22Rv1 (cell line): ENCODE results near the gene IQCM.

Source experiments
- ZFX ChIP-seq: fragments of 450-650 bp; IDR thresholded peaks from 2 replicates; pipeline ENCODE4 v1.6.1; 2017; ENCODE audit warnings: antibody characterized with exemption, borderline replicate concordance
- TF ChIP-seq, protein P1 (sequence below): fragments of 450-650 bp; IDR thresholded peaks from 2 replicates; pipeline ENCODE4 v1.5.1; 2017; ENCODE audit warnings: mild to moderate bottlenecking

DNA sequence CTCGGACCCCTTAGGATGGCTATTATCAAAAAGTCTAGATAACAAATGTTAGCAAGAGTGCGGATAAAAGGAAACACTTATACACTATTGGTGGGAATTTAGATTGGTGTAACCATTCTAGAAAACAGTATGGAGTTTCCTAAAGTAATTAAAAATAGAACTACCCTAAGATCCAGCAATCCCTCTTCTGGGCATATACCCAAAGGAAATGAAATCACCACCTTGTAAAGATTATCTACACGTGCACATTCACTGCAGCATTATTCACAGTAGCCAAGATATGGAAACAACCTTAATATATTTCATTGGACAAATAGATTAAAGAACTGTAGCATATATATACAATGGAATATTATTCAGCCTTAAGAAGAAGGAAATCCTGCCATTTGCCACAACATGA lies 462.4 kb downstream of the IQCM start:
- TF ChIP-seq, protein P1, sequence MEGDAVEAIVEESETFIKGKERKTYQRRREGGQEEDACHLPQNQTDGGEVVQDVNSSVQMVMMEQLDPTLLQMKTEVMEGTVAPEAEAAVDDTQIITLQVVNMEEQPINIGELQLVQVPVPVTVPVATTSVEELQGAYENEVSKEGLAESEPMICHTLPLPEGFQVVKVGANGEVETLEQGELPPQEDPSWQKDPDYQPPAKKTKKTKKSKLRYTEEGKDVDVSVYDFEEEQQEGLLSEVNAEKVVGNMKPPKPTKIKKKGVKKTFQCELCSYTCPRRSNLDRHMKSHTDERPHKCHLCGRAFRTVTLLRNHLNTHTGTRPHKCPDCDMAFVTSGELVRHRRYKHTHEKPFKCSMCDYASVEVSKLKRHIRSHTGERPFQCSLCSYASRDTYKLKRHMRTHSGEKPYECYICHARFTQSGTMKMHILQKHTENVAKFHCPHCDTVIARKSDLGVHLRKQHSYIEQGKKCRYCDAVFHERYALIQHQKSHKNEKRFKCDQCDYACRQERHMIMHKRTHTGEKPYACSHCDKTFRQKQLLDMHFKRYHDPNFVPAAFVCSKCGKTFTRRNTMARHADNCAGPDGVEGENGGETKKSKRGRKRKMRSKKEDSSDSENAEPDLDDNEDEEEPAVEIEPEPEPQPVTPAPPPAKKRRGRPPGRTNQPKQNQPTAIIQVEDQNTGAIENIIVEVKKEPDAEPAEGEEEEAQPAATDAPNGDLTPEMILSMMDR: no peak
- TF ChIP-seq ZFX: no peak
